Neural progenitor cell (in vitro differentiated cells): ENCODE data around the gene PTPRN2.

Experiments used
- CTCF ChIP-seq: fragments of 200-600 bp; sonication (generic); IDR thresholded peaks from 2 replicates; pipeline ENCODE4 v1.5.1; 2017; ENCODE audit warnings: antibody characterized with exemption, mild to moderate bottlenecking
- EZH2 ChIP-seq: fragments of 200-600 bp; sonication (generic); IDR thresholded peaks from 2 replicates; pipeline ENCODE4 v1.6.1; 2017; ENCODE audit warnings: antibody characterized with exemption, mild to moderate bottlenecking, moderate library complexity

DNA sequence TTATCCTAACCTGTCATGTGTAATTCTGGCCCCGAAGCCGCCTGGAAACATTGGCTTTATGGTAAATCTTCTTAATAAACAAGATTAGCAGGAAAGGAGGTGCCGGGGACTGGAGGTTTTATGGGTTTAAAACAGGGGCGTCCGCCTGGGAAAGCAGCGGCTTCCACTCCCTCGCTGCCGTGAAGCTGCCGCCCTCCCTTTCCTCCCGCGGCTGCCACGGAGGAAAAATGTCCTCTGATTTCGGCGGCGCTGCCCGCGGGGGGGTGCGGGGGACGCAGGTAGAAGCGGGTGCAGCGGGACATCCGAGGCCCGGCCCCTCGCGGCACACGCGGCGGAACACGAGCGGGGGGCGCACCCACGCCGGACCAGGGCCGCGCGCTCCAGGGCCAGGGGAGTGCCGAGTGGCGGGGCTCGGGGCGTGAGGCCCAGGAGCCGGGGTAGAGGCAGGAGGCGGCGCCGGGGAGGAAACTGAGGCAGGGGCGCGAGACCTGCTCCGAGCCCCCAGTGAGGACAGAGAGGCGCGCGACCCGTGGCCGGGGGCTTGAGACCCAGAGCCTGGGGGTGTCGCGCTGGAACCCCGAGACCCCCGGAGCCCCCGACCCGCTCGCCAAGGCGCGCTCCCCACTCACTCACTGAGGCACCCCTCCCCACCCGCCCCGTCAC is 993 bp downstream of the PTPRN2 start:
- TF ChIP-seq CTCF (no peak), EZH2 (peak; percentile 65)
